T-helper 1 cell treated with Interleukin-12 subunit alpha and Interleukin-12 subunit beta and Interleukin-4 antibody, amounts not matched to agents 30 μg/mL and 1 μg/mL, for 36 hours (primary cell): ENCODE results near the gene NOX5.

ENCODE experiments used
- H3K27ac Mint-ChIP-seq: one replicate; pipeline ENCODE4 v1.8.0; 2021; ENCODE audit warnings: mild to moderate bottlenecking, mixed read lengths
- H3K27me3 Mint-ChIP-seq: one replicate; pipeline ENCODE4 v1.8.0; 2021; ENCODE audit warnings: low read depth, mixed read lengths
- H3K36me3 Mint-ChIP-seq: one replicate; pipeline ENCODE4 v1.8.0; 2021; ENCODE audit warnings: low read depth, mixed read lengths
- H3K4me1 Mint-ChIP-seq: one replicate; pipeline ENCODE4 v1.8.0; 2021; ENCODE audit warnings: low read depth, mixed read lengths
- H3K4me3 Mint-ChIP-seq: one replicate; pipeline ENCODE4 v1.8.0; 2021; ENCODE audit warnings: mild to moderate bottlenecking, moderate library complexity, mixed read lengths
- H3K9me3 Mint-ChIP-seq: one replicate; pipeline ENCODE4 v1.8.0; 2021; ENCODE audit warnings: mixed read lengths

NOX5 gene

DNA sequence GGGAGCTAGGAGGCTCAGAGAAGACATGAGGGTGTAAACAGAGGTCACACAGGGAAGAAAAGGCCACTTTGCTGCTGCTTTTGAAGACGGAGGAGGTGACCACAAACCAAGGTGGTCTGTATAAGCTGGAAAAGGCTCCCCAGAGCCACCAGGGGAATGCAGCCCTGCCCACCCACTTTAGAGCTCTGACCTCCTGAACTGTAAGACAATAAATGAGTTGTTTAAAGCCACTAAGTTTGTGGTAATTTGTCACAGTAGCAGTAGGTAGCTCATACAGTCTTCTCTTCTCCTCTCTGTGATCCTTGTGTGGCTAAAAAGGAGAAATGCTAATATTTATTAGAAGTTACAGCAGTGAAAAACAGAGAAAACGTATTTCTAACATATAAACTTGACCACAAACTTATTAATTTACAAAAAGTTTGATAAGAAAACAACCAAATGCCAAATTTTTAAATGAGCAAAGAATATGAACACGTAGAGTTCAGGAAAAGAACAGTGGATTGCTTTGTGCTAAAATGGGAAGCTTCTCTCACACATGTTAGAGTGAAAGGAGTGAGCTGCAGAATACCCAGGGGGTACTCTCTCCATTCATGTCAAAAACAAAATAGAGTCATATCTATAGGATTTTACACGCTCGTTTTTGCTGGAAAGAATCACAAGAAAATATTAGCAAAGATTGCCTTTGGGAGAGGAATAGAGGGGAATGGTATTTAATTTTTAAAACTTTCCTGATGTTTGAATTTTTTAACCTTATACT lies 71.0 kb downstream of the NOX5 start:
- Mint-ChIP-seq H3K4me1 (peaks cover 5% of the 10 kb centered on the region), H3K36me3 (no peaks in the 10 kb centered on the region), H3K27ac (no peak overlapping the region), H3K4me3 (no peak overlapping the region), H3K9me3 (no peaks in the 10 kb centered on the region), H3K27me3 (peaks cover 47% of the 10 kb centered on the region)

DNA sequence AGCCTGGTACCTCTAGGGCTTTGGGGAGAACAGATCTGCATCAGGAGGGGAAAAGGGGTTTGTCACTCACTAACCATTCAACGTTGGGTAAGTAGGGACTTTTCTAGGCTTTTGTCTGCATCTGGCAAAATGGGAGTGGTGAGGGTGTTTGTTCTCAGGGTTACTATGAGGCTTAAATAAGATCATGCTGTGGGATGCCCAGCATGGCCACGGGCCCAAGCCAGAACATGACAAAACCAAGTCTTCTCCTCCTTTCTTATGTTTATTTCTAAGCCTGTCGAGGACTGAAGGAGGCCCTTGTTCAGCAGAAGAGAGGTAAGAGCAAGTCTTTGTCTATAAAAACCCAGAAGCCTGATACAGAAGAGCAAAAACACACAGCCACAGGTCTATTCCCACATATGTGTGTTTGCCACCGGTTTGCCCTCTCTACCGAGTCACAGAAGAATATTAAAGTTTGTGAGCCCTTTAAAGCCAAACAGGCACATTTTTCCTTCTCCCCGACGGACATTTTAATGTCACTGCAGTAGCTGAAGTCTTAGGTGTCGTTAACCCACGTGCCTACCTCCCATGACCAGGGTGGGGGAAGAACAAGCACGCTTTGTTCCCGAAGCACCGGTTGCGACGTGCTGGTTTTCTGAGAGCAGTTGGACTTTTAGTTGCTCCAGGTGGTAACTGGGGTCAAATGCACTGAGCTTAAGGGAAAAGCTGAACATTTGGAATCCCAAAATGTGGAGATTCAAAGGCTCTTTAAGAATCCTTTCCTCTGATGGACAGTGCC lies 72.1 kb downstream of the NOX5 start:
- Mint-ChIP-seq H3K27ac (no peak overlapping the region), H3K4me3 (no peak overlapping the region), H3K4me1 (peaks cover 3% of the 10 kb centered on the region), H3K27me3 (peaks cover 43% of the 10 kb centered on the region), H3K36me3 (no peaks in the 10 kb centered on the region), H3K9me3 (no peaks in the 10 kb centered on the region)

DNA sequence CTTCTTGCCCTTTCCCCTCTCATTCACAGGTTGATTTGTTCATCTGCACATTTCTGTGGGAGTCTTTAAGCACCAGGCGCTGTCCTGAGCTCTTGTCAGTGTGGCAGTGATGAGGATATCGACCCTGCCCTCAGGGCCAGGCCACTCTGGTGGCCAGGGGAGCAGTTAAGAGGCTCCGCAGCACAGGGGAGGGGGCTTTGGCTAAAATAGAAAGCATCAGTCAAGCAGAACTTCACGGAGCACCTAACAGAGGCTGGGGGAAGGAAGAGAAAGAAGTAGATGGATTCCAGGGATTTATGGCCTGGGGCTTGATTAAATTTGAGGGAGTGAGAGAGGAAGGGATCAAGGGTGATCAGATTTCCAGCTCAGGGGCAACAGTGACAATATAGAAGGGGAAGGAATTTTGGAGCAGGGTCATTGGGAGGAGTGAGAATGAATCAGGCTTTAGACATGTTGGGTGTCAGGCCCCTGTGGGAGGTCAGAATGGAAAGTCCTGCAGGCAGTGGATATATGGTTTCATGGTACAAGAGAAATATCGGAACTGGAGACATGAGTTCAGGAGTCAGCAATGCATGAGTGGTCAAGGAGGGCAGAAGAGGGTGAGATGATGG lies 73.0 kb downstream of the NOX5 start:
- no peaks in the 10 kb centered on the region for H3K36me3 Mint-ChIP-seq
- H3K4me3 Mint-ChIP-seq = no peak overlapping the region
- H3K9me3 Mint-ChIP-seq = no peaks in the 10 kb centered on the region
- H3K27ac Mint-ChIP-seq = no peak overlapping the region
- H3K27me3 Mint-ChIP-seq = peaks cover 39% of the 10 kb centered on the region
- H3K4me1 Mint-ChIP-seq = peaks cover 3% of the 10 kb centered on the region

DNA sequence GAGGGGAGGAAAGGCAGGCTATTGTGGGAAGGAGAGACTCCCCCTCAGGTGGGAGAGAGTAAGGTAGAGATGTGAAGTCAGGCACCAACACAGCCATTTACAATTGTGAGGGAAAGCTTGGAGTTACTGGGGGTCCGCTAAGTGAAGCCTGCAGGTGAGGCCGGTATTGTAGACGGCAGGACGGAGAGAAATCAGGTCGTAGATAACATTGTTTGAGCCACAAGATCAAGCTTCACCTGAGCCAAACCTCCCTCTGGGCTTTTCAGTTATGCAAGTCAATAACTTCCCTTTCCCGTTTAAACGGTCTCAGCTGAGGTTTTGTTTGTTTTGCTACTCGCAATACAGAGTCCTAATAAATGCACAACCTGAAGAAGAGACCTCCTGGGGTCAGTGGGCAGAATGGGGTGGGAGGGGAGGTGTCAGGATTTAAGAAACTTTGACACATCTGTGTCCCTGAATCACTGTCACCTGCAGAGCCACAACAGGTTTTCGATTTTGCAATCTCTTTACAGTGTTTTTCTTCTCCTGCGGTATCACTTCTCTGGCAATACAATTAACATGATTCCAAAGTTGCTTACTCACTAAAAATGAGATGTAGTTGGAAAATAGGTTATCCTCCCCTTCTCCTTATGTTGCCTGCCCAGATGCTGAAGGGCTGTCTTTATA lies 73.9 kb downstream of the NOX5 start:
- H3K9me3 Mint-ChIP-seq = no peaks in the 10 kb centered on the region
- H3K4me1 Mint-ChIP-seq = no peaks in the 10 kb centered on the region
- H3K27me3 Mint-ChIP-seq = peaks cover 35% of the 10 kb centered on the region
- no peaks in the 10 kb centered on the region for H3K36me3 Mint-ChIP-seq
- H3K27ac Mint-ChIP-seq = no peak overlapping the region
- H3K4me3 Mint-ChIP-seq = no peak overlapping the region

DNA sequence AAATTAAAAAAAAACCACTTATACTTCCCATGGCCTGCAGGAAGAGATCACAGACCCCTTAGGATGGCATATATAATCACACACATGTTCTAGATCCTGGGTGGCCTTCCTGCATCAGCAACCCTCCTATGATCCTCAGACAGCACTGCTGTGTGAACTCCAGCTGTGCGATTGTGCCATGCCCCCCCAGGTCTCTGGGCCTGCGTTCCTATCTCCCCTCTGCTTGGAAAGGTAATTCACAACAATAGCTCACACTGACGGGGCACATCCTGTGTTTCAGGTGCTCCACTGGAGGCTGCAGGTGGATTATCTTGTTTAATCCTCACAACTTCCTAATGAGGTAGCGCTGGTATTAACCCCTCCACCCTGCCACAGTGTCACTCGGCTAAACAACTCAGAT lies 74.8 kb downstream of the NOX5 start:
- Mint-ChIP-seq H3K27ac (no peak overlapping the region), H3K4me3 (no peak overlapping the region), H3K36me3 (no peaks in the 10 kb centered on the region), H3K27me3 (peaks cover 34% of the 10 kb centered on the region), H3K4me1 (no peaks in the 10 kb centered on the region), H3K9me3 (no peaks in the 10 kb centered on the region)

DNA sequence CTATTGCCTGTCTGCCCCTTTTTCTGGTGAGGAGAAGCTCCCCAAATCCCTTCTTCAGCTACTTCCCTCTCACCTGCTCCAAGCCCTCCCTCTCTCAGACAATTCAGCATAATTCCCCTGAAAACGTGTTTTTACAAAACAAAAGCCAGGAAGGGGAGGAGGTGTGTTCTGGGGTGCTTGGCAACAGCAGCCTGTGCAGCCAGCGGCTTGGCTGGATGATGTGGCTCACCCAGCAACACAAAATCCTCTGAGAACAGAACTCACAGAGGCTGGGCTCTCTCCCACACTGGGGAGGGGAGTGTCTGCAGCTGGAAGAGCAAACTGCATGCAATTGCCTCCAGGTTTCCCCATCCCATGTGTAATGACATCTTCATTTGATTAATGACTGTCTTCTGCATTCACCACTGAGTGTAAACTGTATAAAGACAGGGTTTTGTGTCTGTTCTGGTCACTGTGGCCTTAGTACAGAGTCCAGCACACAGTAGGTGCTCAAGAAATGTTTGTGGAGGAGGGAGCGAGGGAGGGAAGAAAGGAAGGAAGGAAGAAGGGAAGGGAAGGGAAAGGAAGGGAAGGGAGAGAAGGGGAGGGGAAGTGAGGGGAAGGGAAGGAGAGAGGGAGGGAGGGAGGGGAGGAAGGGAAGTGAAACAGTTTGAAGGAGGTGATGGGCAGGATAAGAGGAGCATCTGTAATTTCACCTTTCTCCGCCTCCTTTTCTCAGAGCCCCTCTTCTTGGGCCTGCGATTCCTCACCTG lies 75.9 kb downstream of the NOX5 start:
- Mint-ChIP-seq H3K27me3 (peaks cover 28% of the 10 kb centered on the region), H3K4me3 (no peak overlapping the region), H3K9me3 (no peaks in the 10 kb centered on the region), H3K27ac (no peak overlapping the region), H3K4me1 (no peaks in the 10 kb centered on the region), H3K36me3 (no peaks in the 10 kb centered on the region)

DNA sequence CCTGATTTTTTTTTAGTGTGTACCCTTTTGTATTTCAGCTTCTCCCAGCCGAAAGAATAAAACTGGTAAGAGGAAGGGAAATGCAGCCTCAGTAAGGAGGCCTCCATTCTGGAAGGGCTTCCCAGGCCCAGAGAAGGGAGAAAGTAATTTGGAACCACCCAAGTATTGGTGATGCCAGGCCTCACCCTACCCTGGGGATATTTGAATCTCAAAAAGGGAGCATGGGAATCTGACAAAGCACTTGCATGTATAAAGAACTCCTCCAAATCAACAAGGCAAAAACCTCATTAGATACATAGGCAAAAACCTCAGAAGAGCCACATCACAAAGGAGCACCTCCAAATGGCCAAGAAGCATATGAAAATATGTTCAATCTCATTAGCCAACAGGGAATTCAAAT lies 77.2 kb downstream of the NOX5 start:
- peaks cover 21% of the 10 kb centered on the region for H3K27me3 Mint-ChIP-seq
- H3K4me1 Mint-ChIP-seq = no peaks in the 10 kb centered on the region
- H3K27ac Mint-ChIP-seq = no peak overlapping the region
- no peaks in the 10 kb centered on the region for H3K9me3 Mint-ChIP-seq
- no peaks in the 10 kb centered on the region for H3K36me3 Mint-ChIP-seq
- H3K4me3 Mint-ChIP-seq = no peak overlapping the region

DNA sequence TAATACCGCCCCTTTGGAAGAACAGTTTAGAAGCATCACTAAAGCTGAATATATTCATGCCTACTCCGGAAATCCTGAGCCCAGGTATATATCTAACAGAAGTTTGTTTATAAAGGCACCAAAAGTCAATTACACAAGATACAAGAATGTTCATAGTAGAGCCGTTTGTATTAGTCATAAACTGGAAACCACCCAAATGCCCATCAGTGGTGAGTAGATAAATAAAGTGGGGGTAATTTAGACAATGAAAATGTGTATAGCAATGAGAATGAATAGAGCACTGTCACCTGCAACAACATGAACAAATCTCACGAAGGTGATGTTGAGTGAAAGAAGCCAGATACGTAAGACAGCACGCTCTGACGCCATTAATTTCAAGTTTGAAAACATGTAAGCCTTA lies 77.7 kb downstream of the NOX5 start:
- Mint-ChIP-seq H3K4me3 (no peak overlapping the region), H3K4me1 (no peaks in the 10 kb centered on the region), H3K9me3 (no peaks in the 10 kb centered on the region), H3K36me3 (no peaks in the 10 kb centered on the region), H3K27me3 (peaks cover 20% of the 10 kb centered on the region), H3K27ac (no peak overlapping the region)

DNA sequence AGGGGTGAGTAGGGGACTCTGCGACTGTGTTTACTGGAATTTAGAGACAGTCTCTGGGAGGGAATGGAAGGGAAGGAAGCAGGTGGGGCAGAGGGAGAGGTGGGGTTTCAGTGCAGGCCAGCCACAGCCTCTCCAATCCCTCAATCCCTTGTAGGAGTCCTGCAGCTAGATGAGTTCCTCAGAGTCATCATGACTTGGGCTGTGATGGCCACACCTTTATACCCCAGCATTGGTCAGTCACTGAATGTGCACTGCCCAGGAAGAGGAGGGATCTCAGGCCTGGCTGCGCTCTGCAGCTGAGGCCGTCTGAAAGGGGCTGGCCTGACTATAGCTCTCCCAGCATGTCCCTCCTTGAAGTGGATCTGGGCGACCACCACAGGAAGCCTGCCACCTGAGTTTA lies 78.6 kb downstream of the NOX5 start:
- H3K4me3 Mint-ChIP-seq = no peak overlapping the region
- H3K27ac Mint-ChIP-seq = no peak overlapping the region
- no peaks in the 10 kb centered on the region for H3K36me3 Mint-ChIP-seq
- H3K4me1 Mint-ChIP-seq = no peaks in the 10 kb centered on the region
- peaks cover 11% of the 10 kb centered on the region for H3K27me3 Mint-ChIP-seq
- H3K9me3 Mint-ChIP-seq = no peaks in the 10 kb centered on the region

DNA sequence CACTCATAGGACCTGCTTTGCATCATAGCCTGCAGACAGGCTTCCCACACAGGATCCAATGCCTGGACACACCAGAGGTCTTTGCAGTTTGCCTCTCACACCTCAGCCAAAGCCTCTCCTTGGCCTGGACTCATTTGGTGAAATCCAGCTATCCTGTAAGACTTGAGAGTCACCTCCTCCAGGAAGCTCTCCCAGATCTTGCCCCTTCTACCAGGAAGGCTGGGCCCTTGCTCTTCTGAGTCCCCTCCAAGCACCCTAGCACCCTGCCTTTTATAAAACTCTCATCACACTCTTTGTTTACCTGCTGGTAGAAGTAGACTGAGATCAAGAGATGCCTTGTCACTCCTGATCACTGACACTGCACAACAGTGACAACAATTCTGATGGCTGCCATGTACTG lies 79.1 kb downstream of the NOX5 start:
- no peak overlapping the region for H3K27ac Mint-ChIP-seq
- no peak overlapping the region for H3K4me3 Mint-ChIP-seq
- H3K27me3 Mint-ChIP-seq = peaks cover 7% of the 10 kb centered on the region
- H3K9me3 Mint-ChIP-seq = no peaks in the 10 kb centered on the region
- no peaks in the 10 kb centered on the region for H3K36me3 Mint-ChIP-seq
- H3K4me1 Mint-ChIP-seq = no peaks in the 10 kb centered on the region

DNA sequence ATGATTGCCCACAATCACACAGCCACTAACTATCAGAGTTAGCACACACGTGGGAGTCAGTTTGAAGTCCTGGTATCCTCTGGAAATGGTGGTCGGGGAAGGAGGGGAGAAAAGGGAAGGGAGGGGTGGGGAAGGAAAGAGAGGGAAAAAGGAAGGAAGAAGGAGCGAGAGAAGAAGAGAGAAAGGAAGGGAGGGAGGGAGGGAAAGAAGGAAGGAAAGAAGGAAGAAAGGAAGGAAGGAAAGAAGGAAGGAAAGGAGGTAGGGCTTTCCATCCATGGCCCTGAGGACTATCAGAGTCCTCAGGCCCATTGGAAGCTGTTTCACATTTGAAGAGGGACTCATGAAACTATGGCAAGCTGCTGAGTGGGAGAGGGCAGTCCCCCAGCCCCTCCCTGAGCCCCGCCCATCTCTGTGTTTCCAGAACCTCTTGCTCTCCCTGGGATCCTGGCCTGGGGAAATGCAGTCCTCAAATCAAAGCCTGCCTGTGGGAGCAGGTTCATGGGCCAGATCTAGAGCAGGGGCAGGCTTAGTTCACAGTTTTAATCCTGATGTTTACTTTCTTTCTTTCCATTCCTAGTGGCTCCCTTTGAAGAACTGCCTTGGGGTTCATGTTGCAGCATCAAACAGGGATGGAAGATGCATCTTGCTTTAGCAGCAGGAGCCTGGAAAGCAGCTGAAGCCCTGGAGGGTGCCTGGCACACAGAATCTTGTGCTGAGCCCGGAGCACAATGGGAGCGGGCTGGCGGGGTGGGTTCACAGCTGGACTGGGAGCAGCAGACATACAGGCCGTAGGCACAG lies 79.8 kb downstream of the NOX5 start:
- Mint-ChIP-seq H3K36me3 (no peaks in the 10 kb centered on the region), H3K4me1 (no peaks in the 10 kb centered on the region), H3K27me3 (peaks cover 3% of the 10 kb centered on the region)

DNA sequence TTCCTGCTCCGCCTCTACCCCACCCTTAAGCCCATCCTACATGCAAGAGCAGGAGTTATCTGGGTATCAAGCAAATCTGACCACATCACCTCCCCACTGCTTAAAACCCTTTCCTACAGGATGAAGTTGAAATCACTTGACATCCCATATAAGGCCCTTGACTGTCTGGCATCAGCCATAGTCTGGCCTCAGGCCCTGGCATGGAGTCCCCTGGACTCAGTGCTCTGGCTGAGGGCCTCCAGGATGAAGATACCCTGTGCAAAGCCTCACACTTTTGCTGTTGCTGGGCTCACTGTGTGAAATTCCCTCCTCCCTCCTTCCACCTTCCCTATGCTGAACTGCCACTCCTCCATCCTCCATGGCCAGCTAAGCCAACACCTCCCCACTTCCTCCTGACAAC lies 80.8 kb downstream of the NOX5 start:
- Mint-ChIP-seq H3K27ac (no peak overlapping the region), H3K9me3 (no peaks in the 10 kb centered on the region), H3K27me3 (no peaks in the 10 kb centered on the region), H3K4me3 (no peak overlapping the region), H3K4me1 (no peaks in the 10 kb centered on the region), H3K36me3 (no peaks in the 10 kb centered on the region)

More for the DNA sequence above, 79.8 kb downstream of the NOX5 start:
- H3K4me3 Mint-ChIP-seq = no peak overlapping the region
- H3K27ac Mint-ChIP-seq = no peak overlapping the region
- H3K9me3 Mint-ChIP-seq = no peaks in the 10 kb centered on the region

DNA sequence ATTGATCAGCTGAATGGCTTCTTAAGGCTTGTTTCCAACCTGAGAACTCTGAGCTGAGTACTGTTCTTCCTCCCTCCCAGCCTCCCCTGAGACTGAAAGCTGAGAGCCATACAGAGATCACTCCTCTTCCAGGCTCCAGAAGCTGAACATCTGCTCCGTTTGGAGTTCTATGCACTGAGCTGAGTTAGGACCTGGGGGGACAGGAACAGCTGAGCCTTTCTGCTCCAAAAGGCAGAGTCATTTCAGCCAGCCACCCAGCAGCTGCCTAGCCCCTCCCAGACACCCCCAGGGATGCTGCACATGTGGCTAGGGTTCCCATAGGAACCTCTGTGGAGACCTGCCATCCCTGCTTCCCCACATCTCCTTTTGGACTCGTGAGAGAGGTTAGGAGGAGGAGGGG lies 81.7 kb downstream of the NOX5 start:
- Mint-ChIP-seq H3K27ac (no peak overlapping the region), H3K4me1 (no peaks in the 10 kb centered on the region), H3K9me3 (no peaks in the 10 kb centered on the region), H3K4me3 (no peak overlapping the region), H3K27me3 (no peaks in the 10 kb centered on the region), H3K36me3 (no peaks in the 10 kb centered on the region)
